ENCODE data around the gene SRSF3.
"Not testable (repeated sequence)": the region's sequence is repeated elsewhere in the genome, so short reads cannot be mapped to it uniquely, and the experiment has no call there.

The SRSF3 gene

GRCh38 chr6:36649701-36650484 lies 55.7 kb downstream of the SRSF3 start:
- DNase-seq (ENCODE audit: low spot score) = no peak

GRCh38 chr6:36650848-36651478 lies 56.8 kb downstream of the SRSF3 start:
- no peak for DNase-seq (ENCODE audit: low spot score)

GRCh38 chr6:36651659-36652379 lies 57.7 kb downstream of the SRSF3 start:
- DNase-seq (ENCODE audit: low spot score) = no peak

GRCh38 chr6:36654469-36654868 lies 60.3 kb downstream of the SRSF3 start:
- DNase-seq (ENCODE audit: low spot score) = not testable (repeated sequence)

Measured in kidney tubule cell (primary cell).